NCI-H446 (cell line): ENCODE measurements around the gene PGAP3.
A peak's percentile ranks its signal among the peaks of the same experiment; 100 is the strongest.
"Not testable (repeated sequence)": the region's sequence is repeated elsewhere in the genome, so short reads cannot be mapped to it uniquely, and the experiment has no call there.

Source experiments
- DNase-seq, 2 experiments: peaks; one replicate each; lab custom pipeline; 2025; lab: John Stamatoyannopoulos, UW

Gene PGAP3, protein sequence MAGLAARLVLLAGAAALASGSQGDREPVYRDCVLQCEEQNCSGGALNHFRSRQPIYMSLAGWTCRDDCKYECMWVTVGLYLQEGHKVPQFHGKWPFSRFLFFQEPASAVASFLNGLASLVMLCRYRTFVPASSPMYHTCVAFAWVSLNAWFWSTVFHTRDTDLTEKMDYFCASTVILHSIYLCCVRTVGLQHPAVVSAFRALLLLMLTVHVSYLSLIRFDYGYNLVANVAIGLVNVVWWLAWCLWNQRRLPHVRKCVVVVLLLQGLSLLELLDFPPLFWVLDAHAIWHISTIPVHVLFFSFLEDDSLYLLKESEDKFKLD

DNA sequence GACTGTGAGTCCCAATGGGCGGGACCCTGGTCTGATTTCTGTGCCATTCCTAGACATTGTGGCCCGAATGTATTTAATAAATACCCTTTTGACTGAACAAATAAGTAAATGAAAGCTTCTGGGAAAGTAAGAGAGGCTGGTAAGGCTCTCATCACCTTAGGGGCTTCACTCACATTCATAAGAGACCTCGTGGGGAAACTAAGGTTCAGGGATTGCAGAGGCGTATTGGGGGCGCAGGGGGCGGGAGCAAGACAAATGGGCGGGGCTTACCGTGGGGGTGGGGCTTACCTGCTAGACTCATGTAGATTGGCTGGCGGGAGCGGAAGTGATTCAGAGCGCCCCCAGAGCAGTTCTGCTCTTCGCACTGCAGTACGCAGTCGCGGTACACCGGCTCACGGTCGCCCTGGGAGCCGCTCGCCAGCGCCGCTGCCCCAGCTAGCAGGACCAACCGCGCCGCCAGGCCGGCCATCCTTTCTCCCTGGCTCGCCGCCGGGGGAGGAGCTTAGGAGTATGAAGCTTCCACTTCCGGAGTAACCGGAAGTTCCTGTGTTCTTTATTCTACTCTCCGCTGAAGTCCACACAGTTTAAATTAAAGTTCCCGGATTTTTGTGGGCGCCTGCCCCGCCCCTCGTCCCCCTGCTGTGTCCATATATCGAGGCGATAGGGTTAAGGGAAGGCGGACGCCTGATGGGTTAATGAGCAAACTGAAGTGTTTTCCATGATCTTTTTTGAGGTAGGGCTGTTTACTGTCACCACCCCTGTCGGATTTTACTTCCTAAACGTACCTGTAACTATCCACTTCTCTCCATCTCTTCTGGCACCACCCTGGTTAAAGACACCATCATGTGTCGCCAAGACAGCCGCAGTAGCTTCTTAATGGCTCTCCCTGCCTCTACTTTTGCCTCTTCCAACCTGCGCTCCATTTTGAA is at the start of gene PGAP3:
TSS of gene PGAP3 (minus strand) at position 512 of the 929 bp plus-strand sequence. CDS start at position 469, 43 bp downstream.
- DNase-seq = peak; percentile 82 to 92

DNA sequence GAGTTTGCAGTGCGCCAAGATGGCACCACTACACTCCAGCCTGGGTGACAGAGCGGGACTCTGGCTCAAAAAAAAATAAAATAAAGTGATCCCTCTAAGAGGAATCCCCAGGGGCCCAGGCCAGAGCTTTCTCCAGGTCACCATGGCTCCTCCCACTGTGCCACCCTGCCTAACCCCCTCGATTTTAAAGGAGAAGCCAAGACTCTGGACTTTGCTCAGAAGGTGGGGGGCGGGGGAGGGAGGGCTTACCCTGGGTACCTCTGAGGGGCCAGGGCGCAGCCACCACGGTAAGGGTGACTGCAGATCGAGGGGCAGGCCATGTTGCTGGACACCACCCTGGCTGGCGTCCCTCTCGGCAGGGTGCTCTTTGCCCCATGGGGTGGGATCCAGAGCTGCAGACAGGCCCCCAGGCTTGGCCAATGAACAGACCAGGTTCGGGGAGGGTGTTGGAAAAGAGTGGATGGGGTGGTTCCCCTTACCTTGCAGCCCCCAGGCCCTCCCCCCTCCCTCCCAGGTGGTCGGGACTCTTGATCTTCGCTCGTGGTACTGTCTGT is 49.4 kb upstream of the PGAP3 start:
- no peak for DNase-seq

DNA sequence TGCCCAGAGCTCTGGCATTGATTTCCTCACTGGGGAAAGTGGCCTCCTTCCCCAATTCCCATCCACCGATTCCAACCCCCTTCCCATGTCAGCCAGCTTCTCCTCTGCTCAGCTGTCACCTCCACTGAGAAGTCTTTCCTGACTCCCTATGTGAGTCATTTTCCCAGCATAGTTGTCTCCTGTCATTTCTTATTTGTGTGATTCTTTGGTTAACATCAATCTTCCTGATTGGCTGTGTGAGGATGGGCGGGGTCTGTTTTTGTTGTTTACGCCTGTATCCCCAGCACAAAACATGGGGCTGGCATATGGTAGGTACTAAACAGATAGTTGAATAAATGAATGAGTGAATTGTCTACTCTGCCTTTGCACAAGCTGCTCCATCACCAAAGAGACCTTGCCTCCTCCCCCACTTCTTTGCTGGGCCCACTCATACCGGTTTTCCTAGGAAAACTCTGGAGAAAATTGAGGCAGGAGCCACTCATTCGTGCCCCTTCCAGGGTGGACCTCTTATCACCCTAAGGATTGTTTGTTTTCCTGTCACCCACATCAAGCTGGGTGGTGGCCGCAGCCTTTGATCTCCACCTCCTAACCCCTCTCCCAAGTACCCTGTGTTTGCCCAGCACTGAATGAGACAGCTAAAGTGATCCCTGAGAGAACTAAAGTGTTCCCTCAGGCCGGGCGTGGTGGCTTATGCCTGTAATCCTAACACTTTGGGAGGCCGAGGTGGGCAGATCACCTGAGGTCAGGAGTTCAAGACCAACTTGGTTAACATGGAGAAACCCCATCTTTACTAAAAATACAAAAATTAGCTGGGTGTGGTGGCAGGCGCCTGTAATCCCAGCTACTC is 48.7 kb upstream of the PGAP3 start:
- no peak for DNase-seq

DNA sequence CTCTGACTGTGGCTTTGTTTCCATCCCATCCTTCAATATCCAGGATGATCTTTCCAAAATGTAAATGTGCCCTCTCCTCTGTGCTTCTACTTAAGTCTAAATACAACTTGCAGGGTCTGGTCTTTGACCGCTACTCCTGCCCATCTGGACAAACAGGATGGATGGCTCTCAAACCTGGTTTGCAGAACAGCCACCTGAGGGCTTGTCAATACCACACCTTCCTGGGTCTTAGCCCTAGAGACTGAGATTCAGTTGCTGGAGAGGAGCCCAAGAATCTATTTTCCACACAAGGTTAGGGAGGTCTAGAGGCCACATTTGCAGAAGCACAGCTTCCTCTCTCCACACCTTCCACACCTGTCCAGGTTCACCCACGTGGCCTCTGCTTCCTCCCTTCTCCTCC is 48.0 kb upstream of the PGAP3 start:
- no peak for DNase-seq

DNA sequence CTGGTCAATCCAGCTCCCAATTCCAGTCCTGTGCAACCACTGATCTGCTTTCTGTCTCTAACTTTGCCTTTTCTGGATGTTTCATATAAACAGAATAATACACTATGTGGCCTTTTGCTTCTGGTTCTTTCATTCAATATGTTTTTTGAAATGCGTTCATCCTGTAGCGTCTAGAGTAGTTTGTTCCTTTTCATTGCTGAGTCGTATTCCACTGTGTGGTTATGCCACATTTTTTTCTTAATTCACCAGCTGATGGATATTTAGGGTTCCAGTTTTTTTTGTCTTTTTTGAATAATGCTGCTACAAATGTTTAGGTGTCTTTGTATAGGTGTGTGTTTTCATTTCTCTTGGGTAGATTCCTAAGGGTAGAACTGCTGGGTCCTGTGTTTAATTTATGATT is 44.7 kb upstream of the PGAP3 start:
- DNase-seq = no peak

DNA sequence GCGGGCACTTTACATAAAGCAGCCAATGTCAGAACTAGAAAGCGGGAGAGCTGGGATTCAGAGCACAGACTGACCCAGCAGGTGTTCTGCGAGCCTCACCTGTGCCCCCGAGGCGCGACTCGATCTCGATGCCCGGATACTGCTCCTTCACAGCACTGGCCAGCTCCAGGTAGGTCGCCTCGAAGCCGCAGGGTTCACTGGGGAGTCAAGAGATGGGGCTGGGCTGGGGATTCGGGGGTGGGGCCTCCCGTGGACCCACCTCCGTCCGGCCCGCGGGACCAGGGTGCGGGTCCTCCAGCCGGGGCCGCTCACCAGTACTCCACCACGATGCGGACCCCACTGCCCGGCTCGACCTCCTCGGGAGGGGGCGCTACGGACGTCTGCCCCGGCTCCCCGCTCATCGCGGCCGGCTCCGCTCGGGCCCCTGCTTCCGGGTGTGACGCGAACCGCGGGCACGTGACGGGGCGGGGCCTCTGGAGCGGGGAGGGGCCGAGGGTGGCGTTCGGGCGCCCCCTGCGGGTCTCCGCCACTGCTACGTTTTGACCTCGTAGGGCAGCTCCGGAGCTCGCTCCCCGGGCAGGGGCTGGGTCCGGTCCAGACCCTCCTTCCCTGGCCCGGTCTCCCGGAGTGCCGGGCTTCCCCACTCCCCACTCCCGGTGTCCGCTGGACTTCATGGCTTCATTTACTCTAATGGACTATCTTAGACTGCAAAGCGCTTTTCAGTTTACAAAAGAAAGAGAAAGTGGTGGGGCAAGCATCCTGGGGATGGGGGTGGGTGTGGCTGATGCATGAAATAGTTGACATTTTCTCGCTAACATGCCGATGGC is 42.5 kb upstream of the PGAP3 start, which contains the start of gene MIEN1:
TSS of gene MIEN1 (minus strand) at position 438 of the 827 bp plus-strand sequence. CDS start at position 401, 37 bp downstream.
- DNase-seq = peak; percentile 57 to 86

DNA sequence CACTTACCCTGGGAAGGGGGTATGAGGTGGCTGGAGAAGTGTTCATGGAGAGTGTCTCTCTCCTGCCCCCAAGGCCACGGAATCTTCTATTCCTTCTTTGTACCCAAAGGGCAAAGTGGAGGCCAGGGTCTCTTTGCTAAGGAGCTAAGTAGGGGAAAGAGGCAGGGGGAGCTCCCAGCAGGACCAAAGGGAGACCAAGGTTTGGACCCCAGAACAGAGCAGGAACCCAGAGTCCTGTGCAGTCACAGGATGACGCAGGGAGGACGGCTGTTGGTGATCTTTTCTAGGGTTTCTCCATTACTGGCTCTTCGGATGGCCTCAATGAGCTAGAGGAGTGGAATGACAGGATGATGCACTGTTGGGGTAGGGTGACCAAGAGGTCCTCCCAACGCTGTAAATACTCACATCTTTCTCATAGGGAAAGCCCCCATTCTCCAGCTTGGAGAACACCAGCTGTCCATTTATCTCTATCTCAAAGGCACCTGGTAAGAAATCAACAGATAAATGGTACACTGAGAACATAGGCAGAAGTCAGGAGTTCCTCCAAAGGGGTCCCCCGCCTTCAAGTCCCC is 41.5 kb upstream of the PGAP3 start:
- DNase-seq = no peak

DNA sequence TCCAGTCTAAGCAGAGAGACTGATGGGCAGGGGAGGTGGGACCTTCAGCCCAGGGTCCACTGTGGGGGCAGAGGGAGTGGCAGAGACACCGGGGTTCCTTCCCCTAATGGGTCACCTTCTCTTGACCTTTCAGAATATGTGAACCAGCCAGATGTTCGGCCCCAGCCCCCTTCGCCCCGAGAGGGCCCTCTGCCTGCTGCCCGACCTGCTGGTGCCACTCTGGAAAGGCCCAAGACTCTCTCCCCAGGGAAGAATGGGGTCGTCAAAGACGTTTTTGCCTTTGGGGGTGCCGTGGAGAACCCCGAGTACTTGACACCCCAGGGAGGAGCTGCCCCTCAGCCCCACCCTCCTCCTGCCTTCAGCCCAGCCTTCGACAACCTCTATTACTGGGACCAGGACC is 39.7 kb upstream of the PGAP3 start:
- no peak for DNase-seq

DNA sequence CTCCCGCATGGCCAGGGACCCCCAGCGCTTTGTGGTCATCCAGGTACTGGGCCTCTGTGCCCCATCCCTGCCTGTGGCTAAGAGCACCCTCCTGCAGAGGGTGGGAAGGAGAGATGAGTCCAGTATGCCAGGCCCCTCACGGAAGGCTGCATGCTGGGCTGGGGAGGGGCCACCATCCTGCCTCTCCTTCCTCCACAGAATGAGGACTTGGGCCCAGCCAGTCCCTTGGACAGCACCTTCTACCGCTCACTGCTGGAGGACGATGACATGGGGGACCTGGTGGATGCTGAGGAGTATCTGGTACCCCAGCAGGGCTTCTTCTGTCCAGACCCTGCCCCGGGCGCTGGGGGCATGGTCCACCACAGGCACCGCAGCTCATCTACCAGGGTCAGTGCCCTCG is 38.8 kb upstream of the PGAP3 start:
- DNase-seq = no peak

DNA sequence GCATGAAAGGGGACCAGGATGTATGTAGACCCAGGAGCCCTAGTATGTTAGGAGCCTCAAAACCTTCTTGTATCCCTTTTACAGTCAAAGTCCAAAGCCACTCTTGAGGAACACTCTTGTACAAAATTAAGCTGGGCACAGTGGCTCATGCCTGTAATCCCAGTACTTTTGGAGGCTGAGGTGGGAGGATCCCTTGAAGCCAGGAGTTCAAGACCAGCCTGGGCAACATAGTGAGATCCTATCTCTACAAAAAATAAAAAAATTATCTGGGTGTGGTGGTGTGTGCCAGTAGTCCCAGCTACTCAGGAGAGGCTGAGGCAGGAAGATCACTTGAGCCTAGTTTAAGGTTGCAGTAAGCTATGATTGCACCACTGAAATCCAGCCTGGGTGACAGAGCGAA is 38.1 kb upstream of the PGAP3 start:
- not testable (repeated sequence) for DNase-seq

DNA sequence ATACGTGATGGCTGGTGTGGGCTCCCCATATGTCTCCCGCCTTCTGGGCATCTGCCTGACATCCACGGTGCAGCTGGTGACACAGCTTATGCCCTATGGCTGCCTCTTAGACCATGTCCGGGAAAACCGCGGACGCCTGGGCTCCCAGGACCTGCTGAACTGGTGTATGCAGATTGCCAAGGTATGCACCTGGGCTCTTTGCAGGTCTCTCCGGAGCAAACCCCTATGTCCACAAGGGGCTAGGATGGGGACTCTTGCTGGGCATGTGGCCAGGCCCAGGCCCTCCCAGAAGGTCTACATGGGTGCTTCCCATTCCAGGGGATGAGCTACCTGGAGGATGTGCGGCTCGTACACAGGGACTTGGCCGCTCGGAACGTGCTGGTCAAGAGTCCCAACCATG is 36.9 kb upstream of the PGAP3 start:
- no peak for DNase-seq

DNA sequence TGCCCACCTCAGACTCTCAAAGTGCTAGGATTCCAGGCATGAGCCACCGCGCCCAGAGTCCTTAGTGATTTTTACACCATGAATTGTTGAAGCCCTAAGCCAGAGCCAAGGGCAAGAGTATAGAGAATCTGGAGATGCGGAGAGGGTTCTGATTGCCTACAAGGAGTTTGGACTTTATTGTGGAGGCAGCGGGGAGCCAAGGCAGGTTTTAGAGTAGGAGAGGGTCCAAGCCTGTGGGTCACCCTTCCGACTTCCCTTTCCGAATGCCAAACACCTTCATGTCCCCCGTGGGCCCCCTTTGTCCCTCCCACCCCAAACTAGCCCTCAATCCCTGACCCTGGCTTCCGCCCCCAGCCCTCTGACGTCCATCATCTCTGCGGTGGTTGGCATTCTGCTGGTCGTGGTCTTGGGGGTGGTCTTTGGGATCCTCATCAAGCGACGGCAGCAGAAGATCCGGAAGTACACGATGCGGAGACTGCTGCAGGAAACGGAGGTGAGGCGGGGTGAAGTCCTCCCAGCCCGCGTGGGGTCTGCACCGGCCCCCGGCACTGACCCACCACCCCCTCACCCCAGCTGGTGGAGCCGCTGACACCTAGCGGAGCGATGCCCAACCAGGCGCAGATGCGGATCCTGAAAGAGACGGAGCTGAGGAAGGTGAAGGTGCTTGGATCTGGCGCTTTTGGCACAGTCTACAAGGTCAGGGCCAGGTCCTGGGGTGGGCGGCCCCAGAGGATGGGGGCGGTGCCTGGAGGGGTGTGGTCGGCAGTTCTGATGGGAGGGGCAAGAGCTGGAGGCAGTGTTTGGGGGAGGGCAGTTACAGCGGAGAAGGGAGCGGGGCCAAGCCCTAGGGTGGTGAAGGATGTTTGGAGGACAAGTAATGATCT is 35.4 kb upstream of the PGAP3 start:
- DNase-seq = no peak

DNA sequence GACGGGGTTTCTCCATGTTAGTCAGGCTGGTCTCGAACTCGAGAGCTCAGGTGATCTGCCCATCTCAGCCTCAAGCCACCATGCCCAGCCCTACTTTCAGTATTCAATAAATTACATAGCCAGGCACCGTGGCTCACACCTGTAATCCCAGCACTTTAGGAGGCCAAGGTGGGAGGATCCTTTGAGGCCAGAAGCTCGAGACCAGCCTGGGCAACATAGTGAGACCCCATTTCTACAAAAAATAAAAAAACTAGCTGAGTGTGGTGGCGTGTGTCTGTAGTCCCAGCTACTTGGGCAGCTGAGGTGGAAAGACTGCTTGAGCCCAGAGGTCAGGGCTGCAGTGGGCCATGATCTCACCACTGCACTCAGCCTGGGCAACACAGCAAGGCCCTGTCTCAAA is 34.2 kb upstream of the PGAP3 start:
- no peak for DNase-seq

DNA sequence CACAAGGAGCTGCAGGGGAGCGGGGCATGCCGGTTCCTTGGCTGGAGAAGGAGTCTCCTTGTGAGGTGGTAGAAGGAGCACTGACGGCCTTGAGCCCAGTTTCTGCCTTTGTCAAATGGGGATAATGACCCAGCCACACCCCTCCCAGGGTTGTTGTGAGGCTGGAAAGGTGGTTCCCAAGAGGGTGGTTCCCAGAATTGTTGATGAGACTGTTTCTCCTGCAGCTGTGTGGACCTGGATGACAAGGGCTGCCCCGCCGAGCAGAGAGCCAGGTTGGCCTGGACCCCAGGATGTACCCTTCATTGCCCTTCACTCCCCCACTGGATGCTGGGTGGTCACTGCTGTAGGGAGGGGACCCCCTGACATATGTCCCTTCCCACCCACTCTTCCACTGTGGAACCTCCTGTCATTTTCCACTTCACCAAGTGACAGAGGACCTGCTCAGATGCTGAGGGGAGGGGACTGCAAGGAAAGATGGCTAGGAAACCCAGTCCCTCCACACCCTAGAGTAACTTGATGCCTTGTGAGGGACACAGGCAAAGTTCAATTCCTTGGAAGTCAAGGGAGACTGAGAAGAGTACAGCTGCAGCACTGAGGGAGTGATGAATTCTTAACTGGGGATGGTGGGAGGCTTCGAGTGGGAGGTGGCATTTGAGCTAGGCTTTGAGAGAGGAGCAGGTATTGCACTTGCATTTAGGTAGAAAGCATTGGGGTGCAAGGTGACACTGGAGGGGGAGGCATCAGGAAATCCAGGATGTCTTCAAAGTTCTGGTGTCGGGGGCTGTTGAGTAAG is 31.9 kb upstream of the PGAP3 start:
- no peak for DNase-seq

DNA sequence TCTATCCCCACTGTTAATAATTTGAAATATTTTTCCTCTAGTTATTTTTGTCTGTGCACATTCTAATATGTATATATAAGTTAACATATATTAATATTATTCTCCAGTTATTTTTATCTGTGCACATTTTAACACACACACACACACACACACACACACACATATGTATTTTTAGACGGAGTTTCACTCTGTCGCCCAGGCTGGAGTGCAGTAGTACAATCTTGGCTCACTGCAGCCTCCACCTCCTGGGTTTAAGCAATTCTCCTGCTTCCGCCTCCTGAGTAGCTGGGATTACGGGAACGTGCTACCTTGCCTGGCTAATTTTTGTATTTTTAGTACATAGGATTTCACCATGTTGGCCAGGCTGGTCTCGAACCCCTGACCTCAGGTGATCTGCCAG is 29.8 kb upstream of the PGAP3 start:
- no peak for DNase-seq

DNA sequence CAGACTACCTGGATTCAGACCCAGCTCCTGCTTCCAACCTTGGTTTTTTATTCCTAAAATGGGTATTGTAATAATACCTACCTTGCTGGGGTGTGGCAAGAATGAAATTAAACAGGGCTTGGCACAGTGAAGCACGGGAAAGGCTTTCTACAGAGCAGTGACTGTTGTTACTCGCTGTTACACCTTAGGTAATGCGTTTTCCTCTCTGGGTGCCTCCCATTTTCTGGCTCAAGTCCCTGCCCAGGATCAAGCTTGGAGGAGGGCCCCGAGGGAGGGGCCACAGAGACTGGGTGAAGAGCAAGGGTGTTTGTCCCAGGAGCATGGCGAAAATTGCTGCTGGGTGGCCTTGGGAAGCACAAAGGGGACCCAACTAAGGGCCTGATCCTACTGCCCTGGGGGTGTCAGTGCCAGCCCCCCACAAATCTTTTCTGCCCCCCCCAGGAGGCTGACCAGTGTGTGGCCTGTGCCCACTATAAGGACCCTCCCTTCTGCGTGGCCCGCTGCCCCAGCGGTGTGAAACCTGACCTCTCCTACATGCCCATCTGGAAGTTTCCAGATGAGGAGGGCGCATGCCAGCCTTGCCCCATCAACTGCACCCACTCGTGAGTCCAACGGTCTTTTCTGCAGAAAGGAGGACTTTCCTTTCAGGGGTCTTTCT is 29.2 kb upstream of the PGAP3 start:
- no peak for DNase-seq

DNA sequence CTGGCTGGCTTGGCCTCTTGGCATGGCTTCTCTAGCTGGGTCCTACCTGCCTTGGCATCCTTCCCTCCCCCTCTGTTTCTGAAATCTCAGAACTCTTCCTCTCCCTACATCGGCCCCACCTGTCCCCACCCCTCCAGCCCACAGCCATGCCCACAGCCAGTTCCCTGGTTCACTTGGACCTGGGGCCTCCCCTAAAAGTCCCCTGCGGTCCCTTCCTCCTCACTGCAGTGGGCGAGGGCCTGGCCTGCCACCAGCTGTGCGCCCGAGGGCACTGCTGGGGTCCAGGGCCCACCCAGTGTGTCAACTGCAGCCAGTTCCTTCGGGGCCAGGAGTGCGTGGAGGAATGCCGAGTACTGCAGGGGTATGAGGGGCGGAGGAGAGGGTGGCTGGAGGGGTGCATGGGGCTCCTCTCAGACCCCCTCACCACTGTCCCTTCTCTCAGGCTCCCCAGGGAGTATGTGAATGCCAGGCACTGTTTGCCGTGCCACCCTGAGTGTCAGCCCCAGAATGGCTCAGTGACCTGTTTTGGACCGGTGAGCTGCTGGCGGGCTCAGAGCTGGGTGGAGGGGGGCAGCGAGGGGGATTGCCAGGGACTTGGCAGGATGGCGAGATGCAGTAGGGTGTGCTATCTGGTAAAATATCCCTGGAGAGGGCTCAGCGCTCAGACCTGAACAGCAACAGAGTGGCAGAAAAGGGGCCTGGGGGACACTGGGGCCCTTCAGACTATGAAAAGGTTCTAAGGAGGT is 28.4 kb upstream of the PGAP3 start:
- DNase-seq = no peak
